ENCODE data around the gene TNK1. TPM values are rescaled to one million over a fixed set of nuclear protein-coding genes. Genes with fewer than 3 reads are reported as not detected.

TNK1 gene
- total RNA-seq, 4 donors from 2014 or later = 0.95 to 13.5 (median 5.2) TPM

DNA sequence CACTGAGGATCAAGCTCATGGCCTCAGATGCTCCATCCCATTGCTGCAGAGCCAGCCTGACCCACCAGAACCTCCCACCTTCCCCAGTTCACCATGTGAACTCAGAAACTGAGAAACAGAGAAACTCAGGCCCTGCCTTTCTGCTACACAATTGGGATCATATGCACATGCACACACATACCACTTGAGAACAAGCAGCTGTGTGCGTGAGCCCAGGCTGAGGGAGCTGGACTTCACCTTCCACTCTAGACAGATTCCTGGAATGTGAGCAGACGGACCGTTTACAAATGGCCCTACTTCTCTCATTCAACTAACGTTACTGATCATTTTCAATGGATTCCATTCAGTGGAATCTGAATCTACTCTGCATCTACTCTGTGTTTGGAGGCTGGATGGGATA, 42.8 kb downstream of the TNK1 start:
- DNase-seq (ENCODE audit: low spot score) (no peak), ATAC-seq (ENCODE audit: low FRiP score) (no peak)
- TF ChIP-seq, protein P1, sequence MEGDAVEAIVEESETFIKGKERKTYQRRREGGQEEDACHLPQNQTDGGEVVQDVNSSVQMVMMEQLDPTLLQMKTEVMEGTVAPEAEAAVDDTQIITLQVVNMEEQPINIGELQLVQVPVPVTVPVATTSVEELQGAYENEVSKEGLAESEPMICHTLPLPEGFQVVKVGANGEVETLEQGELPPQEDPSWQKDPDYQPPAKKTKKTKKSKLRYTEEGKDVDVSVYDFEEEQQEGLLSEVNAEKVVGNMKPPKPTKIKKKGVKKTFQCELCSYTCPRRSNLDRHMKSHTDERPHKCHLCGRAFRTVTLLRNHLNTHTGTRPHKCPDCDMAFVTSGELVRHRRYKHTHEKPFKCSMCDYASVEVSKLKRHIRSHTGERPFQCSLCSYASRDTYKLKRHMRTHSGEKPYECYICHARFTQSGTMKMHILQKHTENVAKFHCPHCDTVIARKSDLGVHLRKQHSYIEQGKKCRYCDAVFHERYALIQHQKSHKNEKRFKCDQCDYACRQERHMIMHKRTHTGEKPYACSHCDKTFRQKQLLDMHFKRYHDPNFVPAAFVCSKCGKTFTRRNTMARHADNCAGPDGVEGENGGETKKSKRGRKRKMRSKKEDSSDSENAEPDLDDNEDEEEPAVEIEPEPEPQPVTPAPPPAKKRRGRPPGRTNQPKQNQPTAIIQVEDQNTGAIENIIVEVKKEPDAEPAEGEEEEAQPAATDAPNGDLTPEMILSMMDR (IDR thresholded peaks at IDR 0.05) = no peak

DNA sequence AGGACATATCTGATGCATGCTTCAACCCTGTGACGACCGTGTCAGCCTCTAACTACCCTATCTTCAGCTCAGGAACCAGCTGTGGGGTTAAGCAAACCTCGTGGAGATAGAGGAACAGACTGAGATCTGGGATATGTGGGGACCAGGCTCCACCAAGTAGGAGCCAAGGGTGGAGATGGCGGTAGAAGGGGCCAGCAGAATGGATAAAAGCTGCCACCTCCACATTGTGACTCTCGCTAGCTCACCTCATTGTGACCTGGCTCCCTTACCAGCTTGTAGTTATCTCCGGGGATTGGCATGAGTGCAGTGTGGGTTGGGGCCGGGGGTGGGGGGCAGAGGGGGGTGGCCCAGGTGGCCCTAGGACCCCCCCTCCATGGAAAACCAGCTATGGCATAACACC, 44.4 kb downstream of the TNK1 start, which contains the start of gene SPEM2:
TSS of gene SPEM2 (plus strand) at position 301 of the 400 bp plus-strand sequence. CDS start at position 374, 73 bp downstream.
- ATAC-seq (ENCODE audit: low FRiP score) (no peak), DNase-seq (ENCODE audit: low spot score) (no peak)
- TF ChIP-seq, protein P1 (IDR thresholded peaks at IDR 0.05) = no peak

- TF ChIP-seq, protein P1 (IDR thresholded peaks at IDR 0.05) = no peak
- ATAC-seq (ENCODE audit: low FRiP score) (no peak), DNase-seq (ENCODE audit: low spot score) (no peak)
Observed at GRCh38 chr17:7425756-7426155, 44.9 kb downstream of the TNK1 start.

- TF ChIP-seq, protein P1 (IDR thresholded peaks at IDR 0.05) = no peak
- ATAC-seq (ENCODE audit: low FRiP score) = no peak
- no peak for DNase-seq (ENCODE audit: low spot score)
Observed at GRCh38 chr17:7426203-7426863, 45.4 kb downstream of the TNK1 start.

DNA sequence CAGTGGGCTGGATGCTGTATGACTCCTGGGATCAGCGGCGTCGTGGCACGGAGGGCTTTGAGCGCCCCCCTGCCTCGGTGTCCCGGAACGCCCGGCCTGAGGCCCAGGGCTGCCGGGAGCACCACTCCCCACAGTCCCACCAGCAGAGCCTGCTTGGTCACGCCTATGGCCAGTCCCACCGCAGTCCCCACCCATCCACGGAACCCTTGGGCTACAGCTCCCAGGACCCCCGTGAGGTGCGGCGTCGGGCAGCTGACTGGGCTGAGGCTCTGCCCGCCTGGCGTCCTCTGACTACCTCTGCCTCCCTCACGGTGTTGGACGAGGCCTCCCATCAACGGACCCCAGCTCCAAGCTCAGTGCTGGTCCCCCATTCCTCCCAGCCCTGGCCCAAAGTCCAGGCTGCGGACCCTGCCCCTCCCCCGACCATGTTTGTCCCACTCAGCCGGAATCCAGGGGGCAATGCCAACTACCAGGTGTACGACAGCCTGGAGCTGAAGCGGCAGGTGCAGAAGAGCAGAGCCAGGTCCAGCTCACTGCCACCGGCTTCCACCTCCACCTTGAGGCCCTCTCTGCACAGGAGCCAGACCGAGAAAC, 46.1 kb downstream of the TNK1 start:
- ATAC-seq (ENCODE audit: low FRiP score) (no peak), DNase-seq (ENCODE audit: low spot score) (no peak)
- TF ChIP-seq, protein P1 (IDR thresholded peaks at IDR 0.05) = no peak

- DNase-seq (ENCODE audit: low spot score) (no peak), ATAC-seq (ENCODE audit: low FRiP score) (no peak)
- TF ChIP-seq, protein P1 (IDR thresholded peaks at IDR 0.05) = no peak
Observed at GRCh38 chr17:7427549-7427948, 46.7 kb downstream of the TNK1 start.

DNA sequence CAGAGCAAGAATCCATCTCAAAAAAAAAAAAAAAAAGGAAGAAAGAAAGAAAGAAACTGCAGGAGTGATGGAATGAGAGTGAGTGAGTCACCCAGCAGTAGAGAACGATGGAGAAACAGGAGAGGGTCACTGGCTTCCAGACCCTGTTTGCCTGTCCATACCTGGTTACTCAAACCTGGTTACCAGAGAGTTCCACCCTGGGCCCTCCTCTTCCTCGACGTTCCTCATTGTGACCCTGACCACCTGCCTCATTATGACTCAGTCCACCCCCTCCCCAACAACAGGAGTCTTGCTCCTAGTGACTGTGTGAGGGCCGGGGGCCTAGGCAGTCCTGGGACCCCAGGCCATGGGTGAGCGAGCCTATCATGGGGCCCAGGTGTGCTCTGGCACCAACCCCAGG, 47.7 kb downstream of the TNK1 start, which contains the start of gene SPEM3:
TSS of gene SPEM3 (plus strand) at position 301 of the 400 bp plus-strand sequence. CDS start at position 347, 46 bp downstream.
- ATAC-seq (ENCODE audit: low FRiP score) = no peak
- DNase-seq (ENCODE audit: low spot score) = no peak
- TF ChIP-seq, protein P1 (IDR thresholded peaks at IDR 0.05) = no peak

All from omental fat pad (tissue), 4 donors.